HL-60 (cell line): ENCODE results near the gene SBSN.

Experiments used
- DNase-seq, 2 experiments: peaks; one replicate each; pipeline ENCODE4 v3.0.0-alpha.2; 2010 to 2020; ENCODE audit warnings: low read depth in 1 of 2, low spot score in 1 of 2
- H3K27ac ChIP-seq: fragments of 250-450 bp; sonication (Bioruptor Pico); replicated peaks from 2 replicates; pipeline ENCODE4 v1.5.1; 2020; ENCODE audit warnings: mild to moderate bottlenecking, moderate library complexity
- H3K27me3 ChIP-seq: fragments of 250-450 bp; sonication (Bioruptor Pico); 2 replicates; pipeline ENCODE4 v1.5.1; 2021; ENCODE audit warnings: mild to moderate bottlenecking, moderate library complexity; ENCODE audit not compliant: insufficient read depth, poor library complexity, severe bottlenecking
- H3K4me3 ChIP-seq: replicated peaks from 2 replicates; pipeline ENCODE4 v1.5.1; 2011; ENCODE audit warnings: mild to moderate bottlenecking, control low read depth, low read length; ENCODE audit not compliant: insufficient read depth
- GABPA ChIP-seq: IDR thresholded peaks from 2 replicates; pipeline ENCODE4 v1.6.1; 2012; ENCODE audit warnings: low read depth
- POLR2AphosphoS5 ChIP-seq: IDR thresholded peaks from 2 replicates; pipeline ENCODE4 v1.6.1; 2012; ENCODE audit warnings: low read depth
- SPI1 ChIP-seq: IDR thresholded peaks from 2 replicates; pipeline ENCODE4 v1.6.1; 2012; ENCODE audit warnings: low read depth, mild to moderate bottlenecking, borderline replicate concordance
- TF ChIP-seq, protein P1 (sequence below): IDR thresholded peaks from one replicate; pipeline ENCODE4 v1.5.1; 2011; ENCODE audit warnings: low read length, control low read depth, inconsistent platforms; ENCODE audit not compliant: insufficient read depth
- TF ChIP-seq, protein P2 (sequence below): IDR thresholded peaks from 2 replicates; pipeline ENCODE4 v1.6.1; 2012; ENCODE audit warnings: low read depth; ENCODE audit not compliant: insufficient replicate concordance

Gene SBSN

DNA sequence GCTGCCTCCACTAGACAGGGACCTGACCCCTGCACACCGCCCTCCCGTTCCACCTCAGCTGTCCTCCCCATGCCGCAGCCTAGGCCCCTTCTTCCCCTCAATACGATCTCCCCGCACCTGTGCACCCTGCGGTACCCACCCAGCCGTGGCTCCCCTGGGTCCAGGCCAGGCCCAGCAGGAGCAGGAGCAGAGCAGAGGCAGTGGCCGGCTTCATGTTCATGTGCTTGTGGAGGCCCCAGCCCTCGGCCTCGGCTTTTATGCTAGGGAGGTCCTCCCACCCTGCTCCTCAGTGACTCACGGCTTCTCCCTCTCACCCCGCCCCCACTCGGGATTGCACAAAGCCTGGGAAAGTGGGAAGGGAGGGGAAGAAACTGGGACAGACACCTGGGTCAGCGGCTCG, 26.4 kb downstream of the SBSN start:
- Histone ChIP-seq H3K4me3 (no peak overlapping the region), H3K27ac (no peak overlapping the region), H3K27me3 (peaks cover 11% of the 10 kb centered on the region)
- no peak for TF ChIP-seq POLR2AphosphoS5
- TF ChIP-seq, protein P1, sequence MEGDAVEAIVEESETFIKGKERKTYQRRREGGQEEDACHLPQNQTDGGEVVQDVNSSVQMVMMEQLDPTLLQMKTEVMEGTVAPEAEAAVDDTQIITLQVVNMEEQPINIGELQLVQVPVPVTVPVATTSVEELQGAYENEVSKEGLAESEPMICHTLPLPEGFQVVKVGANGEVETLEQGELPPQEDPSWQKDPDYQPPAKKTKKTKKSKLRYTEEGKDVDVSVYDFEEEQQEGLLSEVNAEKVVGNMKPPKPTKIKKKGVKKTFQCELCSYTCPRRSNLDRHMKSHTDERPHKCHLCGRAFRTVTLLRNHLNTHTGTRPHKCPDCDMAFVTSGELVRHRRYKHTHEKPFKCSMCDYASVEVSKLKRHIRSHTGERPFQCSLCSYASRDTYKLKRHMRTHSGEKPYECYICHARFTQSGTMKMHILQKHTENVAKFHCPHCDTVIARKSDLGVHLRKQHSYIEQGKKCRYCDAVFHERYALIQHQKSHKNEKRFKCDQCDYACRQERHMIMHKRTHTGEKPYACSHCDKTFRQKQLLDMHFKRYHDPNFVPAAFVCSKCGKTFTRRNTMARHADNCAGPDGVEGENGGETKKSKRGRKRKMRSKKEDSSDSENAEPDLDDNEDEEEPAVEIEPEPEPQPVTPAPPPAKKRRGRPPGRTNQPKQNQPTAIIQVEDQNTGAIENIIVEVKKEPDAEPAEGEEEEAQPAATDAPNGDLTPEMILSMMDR, result no peak
- no peak for TF ChIP-seq SPI1
- no peak for TF ChIP-seq GABPA
- TF ChIP-seq, protein P2, sequence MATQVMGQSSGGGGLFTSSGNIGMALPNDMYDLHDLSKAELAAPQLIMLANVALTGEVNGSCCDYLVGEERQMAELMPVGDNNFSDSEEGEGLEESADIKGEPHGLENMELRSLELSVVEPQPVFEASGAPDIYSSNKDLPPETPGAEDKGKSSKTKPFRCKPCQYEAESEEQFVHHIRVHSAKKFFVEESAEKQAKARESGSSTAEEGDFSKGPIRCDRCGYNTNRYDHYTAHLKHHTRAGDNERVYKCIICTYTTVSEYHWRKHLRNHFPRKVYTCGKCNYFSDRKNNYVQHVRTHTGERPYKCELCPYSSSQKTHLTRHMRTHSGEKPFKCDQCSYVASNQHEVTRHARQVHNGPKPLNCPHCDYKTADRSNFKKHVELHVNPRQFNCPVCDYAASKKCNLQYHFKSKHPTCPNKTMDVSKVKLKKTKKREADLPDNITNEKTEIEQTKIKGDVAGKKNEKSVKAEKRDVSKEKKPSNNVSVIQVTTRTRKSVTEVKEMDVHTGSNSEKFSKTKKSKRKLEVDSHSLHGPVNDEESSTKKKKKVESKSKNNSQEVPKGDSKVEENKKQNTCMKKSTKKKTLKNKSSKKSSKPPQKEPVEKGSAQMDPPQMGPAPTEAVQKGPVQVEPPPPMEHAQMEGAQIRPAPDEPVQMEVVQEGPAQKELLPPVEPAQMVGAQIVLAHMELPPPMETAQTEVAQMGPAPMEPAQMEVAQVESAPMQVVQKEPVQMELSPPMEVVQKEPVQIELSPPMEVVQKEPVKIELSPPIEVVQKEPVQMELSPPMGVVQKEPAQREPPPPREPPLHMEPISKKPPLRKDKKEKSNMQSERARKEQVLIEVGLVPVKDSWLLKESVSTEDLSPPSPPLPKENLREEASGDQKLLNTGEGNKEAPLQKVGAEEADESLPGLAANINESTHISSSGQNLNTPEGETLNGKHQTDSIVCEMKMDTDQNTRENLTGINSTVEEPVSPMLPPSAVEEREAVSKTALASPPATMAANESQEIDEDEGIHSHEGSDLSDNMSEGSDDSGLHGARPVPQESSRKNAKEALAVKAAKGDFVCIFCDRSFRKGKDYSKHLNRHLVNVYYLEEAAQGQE, result no peak
- DNase-seq, result no peak

DNA sequence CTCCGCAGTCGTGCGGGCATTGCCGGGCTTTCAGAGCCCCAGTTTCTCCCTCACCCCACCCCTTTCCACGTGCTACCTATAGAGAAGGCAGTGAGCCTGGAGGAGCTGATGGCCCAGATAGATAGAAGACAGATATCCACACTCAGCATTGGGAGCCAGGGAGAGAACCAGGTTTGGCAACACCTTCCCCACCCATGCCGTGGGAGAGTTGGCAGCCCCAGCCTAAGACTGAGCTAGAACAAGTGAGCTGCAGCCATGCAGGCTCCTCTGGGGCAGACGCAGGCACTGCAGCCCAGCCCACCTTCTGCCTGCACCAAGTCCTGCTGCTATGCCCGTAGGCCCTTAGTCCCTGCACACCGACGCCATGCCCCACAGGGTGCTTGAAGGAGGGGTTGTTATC, 27.5 kb downstream of the SBSN start:
- H3K27ac ChIP-seq, result no peak overlapping the region
- peaks cover 5% of the 10 kb centered on the region for H3K27me3 ChIP-seq
- no peak for TF ChIP-seq SPI1
- TF ChIP-seq, protein P1, result no peak
- no peak for TF ChIP-seq POLR2AphosphoS5
- no peak for TF ChIP-seq GABPA
- TF ChIP-seq, protein P2, result no peak
- DNase-seq, result no peak
- no peak overlapping the region for H3K4me3 ChIP-seq

DNA sequence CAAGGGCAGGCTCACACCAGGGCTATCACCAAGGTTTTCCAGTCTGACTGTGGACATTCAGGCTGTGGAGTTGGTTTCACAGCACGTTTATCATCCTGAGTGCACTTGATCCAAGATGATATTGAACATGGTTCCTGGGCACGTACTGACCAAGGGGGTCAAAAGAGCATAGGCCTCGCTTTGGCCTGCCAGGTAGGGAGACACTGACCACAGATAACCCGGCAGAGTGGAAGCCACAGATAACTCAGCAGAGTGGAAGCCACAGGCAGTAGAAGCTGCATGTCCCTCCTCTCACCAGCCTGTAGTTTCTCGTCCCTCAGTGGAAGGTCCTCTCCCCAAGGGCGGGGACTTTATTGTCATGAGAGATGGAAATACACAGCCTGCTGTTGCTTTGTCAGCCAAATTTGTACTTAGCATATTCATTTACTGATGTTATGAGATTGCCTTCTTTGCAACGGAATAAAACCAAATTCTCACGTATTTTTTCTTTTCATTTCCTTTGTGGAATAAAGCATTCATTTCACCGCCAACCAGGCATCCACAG, 29.1 kb downstream of the SBSN start:
- no peak overlapping the region for H3K27ac ChIP-seq
- H3K27me3 ChIP-seq, result peaks cover 2% of the 10 kb centered on the region
- TF ChIP-seq, protein P2, result no peak
- TF ChIP-seq GABPA, result no peak
- no peak for TF ChIP-seq POLR2AphosphoS5
- no peak for TF ChIP-seq SPI1
- TF ChIP-seq, protein P1, result no peak
- H3K4me3 ChIP-seq, result no peak overlapping the region
- DNase-seq, result no peak
